ENCODE measurements around the gene C19orf38. TPM values are rescaled to one million over a fixed set of nuclear protein-coding genes. Genes with fewer than 3 reads are reported as not detected.

Gene C19orf38
- total and polyA plus RNA-seq, 4 donors, result 0.90 to 2.0 (median 1.6) TPM

- H3K4me3 ChIP-seq (ENCODE audit: low read length in 2 of 2), result no peak overlapping the region
- no peaks in the 10 kb centered on the region for H3K9me3 ChIP-seq (ENCODE audit: control insufficient read depth, low read length)
- peaks cover 0 to 2% of the 10 kb centered on the region in 2 donors for H3K36me3 ChIP-seq (ENCODE audit: control insufficient read depth in 1 of 2, insufficient read depth in 2 of 2, low read length in 1 of 2)
- DNase-seq (no peak), ATAC-seq (ENCODE audit: low FRiP score) (no peak)
- intact Hi-C loops (cut with DNase I), result no loop called here
- H3K27ac ChIP-seq (ENCODE audit: low read depth in 1 of 2, low read length in 2 of 2), result no peak overlapping the region
- no peaks in the 10 kb centered on the region for H3K27me3 ChIP-seq (ENCODE audit: control insufficient read depth in 1 of 2, insufficient read depth in 2 of 2, low read length in 1 of 2)
- no peaks in the 10 kb centered on the region for H3K4me1 ChIP-seq (ENCODE audit: control insufficient read depth in 1 of 2, insufficient read depth in 2 of 2, low read length in 2 of 2)
- 91 to 93% methylated on average over 11 of the region's 11 CpGs for WGBS, 2 donors
These were observed 70.1 kb downstream of the C19orf38 start for GRCh38 chr19:10918359-10918758.

Small RNA genes lying within 50 kb of the gene (microRNA-seq; reads per million reads assigned to microRNA genes)
- 0 to 0.60 reads per million in 2 donors for gene MIR199A1
- gene MIR6793, result 0 to 1.8 reads per million in 2 donors

Other genes starting within 250 kb of the C19orf38 start
- 100 to 1,000 TPM; 158 to 176 TPM for gene SLC44A2, start 222.9 kb upstream of the C19orf38 start, total RNA-seq
- gene SLC44A2, start 222.9 kb upstream of the C19orf38 start, polyA plus RNA-seq, result 100 to 1,000 TPM in 1 of 2 donors, 10 to 100 TPM in 1; 30.9 to 146 TPM
- gene ILF3, start 194.1 kb upstream of the C19orf38 start, total RNA-seq, result 100 to 1,000 TPM; 168 to 190 TPM
- 100 to 1,000 TPM in 1 of 2 donors, 10 to 100 TPM in 1; 40.2 to 111 TPM for gene ILF3, start 194.1 kb upstream of the C19orf38 start, polyA plus RNA-seq
- gene QTRT1, start 147.0 kb upstream of the C19orf38 start, total RNA-seq, result 10 to 100 TPM; 25.0 to 31.5 TPM
- gene QTRT1, start 147.0 kb upstream of the C19orf38 start, polyA plus RNA-seq, result 100 to 1,000 TPM in 1 of 2 donors, 10 to 100 TPM in 1; 54.2 to 243 TPM
- gene DNM2, start 130.3 kb upstream of the C19orf38 start, total RNA-seq, result 100 to 1,000 TPM; 118 to 160 TPM
- gene DNM2, start 130.3 kb upstream of the C19orf38 start, polyA plus RNA-seq, result 10 to 100 TPM; 51.7 to 89.7 TPM
- 10 to 100 TPM; 14.4 to 17.9 TPM for gene TMED1, start 12.2 kb upstream of the C19orf38 start, total RNA-seq
- 10 to 100 TPM; 29.2 to 34.4 TPM for gene TMED1, start 12.2 kb upstream of the C19orf38 start, polyA plus RNA-seq
- gene CARM1, start 23.1 kb downstream of the C19orf38 start, total RNA-seq, result 10 to 100 TPM; 27.9 to 41.4 TPM
- 10 to 100 TPM; 11.5 to 23.9 TPM for gene CARM1, start 23.1 kb downstream of the C19orf38 start, polyA plus RNA-seq
- 10 to 100 TPM; 36.5 to 41.8 TPM for gene YIPF2, start 80.2 kb downstream of the C19orf38 start, total RNA-seq
- gene YIPF2, start 80.2 kb downstream of the C19orf38 start, polyA plus RNA-seq, result 10 to 100 TPM; 30.1 to 41.1 TPM
- 10 to 100 TPM; 13.7 to 15.7 TPM for gene TIMM29, start 80.4 kb downstream of the C19orf38 start, total RNA-seq
- 10 to 100 TPM; 15.2 to 16.0 TPM for gene TIMM29, start 80.4 kb downstream of the C19orf38 start, polyA plus RNA-seq
- gene SMARCA4, start 112.6 kb downstream of the C19orf38 start, total RNA-seq, result 10 to 100 TPM; 65.0 to 67.4 TPM
- 10 to 100 TPM; 17.8 to 61.8 TPM for gene SMARCA4, start 112.6 kb downstream of the C19orf38 start, polyA plus RNA-seq
- 10 to 100 TPM; 50.4 to 94.0 TPM for gene LDLR, start 241.0 kb downstream of the C19orf38 start, total RNA-seq
- gene LDLR, start 241.0 kb downstream of the C19orf38 start, polyA plus RNA-seq, result 1 to 10 TPM; 3.4 to 9.5 TPM

All from aorta (tissue), 5 donors.